ENCODE results near the gene NOL3. TPM values are rescaled to one million over a fixed set of nuclear protein-coding genes. Genes with fewer than 3 reads are reported as not detected.
A peak's percentile ranks its signal among the peaks of the same experiment; 100 is the strongest.

NOL3 gene
- total RNA-seq, 1 donor from 2014 or later: 19.2 TPM

DNA sequence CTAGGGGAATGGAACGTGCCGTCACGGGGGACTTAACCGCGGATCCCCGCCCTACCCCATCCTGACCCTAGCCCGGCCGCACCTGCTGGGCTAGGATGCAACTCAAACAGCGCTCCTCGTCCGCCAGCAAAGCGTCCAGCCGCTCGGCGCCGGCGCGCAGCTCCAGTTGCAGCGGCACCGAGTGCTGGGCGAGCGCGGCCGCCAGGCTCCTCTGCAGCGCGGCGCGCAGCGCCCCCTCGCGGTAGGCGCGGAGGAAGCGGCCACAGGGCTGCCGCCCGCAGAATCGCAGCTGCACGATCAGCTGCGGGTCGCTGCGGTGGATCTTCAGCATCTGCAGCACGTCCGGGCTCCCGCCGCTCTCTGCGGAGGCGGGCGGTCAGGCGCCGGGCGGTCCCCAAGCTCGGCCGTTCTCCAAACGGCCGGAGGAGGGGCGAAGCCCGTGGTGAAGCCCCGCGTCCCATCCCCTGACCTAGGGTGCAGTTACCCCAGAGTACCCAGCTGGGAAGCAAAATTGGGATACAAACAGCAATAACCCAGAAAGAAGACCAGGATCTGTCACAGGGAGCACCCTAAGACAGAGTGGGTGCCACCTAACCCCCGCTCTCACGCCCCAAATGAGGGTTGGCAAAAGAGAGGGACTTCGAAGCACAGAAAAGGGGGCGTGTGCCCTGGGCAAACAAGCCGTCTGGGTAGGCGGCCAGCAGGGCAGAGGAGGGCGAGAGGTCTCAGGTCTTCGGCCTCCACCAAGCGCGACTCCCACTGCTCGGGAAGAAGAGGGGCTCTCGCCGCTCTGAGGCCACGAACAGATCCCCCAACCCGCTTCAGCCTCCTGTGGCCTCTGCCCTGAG lies 14.8 kb upstream of the NOL3 start:
- intact Hi-C loops (cut with DNase I): loop anchor here (2.0 kb wide), 1 partner anchor 179 kb away; no protein-coding TSS in a partner anchor
- peaks cover 43% of the 10 kb centered on the region for H3K4me1 ChIP-seq
- H3K4me3 ChIP-seq: no peak overlapping the region
- H3K27ac ChIP-seq: no peak overlapping the region
- no peak for DNase-seq (ENCODE audit: extremely low spot score in 2 of 2)
- no peaks in the 10 kb centered on the region for H3K9me3 ChIP-seq
- no peaks in the 10 kb centered on the region for H3K27me3 ChIP-seq
- no peaks in the 10 kb centered on the region for H3K36me3 ChIP-seq
- TF ChIP-seq POLR2AphosphoS5 (IDR thresholded peaks at IDR 0.05; ENCODE audit: insufficient read depth in 1 of 2, low read depth in 1 of 2): no peak
- TF ChIP-seq, protein P1, sequence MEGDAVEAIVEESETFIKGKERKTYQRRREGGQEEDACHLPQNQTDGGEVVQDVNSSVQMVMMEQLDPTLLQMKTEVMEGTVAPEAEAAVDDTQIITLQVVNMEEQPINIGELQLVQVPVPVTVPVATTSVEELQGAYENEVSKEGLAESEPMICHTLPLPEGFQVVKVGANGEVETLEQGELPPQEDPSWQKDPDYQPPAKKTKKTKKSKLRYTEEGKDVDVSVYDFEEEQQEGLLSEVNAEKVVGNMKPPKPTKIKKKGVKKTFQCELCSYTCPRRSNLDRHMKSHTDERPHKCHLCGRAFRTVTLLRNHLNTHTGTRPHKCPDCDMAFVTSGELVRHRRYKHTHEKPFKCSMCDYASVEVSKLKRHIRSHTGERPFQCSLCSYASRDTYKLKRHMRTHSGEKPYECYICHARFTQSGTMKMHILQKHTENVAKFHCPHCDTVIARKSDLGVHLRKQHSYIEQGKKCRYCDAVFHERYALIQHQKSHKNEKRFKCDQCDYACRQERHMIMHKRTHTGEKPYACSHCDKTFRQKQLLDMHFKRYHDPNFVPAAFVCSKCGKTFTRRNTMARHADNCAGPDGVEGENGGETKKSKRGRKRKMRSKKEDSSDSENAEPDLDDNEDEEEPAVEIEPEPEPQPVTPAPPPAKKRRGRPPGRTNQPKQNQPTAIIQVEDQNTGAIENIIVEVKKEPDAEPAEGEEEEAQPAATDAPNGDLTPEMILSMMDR (IDR thresholded peaks at IDR 0.05): peak; percentile 96 to 98 (median 97)

DNA sequence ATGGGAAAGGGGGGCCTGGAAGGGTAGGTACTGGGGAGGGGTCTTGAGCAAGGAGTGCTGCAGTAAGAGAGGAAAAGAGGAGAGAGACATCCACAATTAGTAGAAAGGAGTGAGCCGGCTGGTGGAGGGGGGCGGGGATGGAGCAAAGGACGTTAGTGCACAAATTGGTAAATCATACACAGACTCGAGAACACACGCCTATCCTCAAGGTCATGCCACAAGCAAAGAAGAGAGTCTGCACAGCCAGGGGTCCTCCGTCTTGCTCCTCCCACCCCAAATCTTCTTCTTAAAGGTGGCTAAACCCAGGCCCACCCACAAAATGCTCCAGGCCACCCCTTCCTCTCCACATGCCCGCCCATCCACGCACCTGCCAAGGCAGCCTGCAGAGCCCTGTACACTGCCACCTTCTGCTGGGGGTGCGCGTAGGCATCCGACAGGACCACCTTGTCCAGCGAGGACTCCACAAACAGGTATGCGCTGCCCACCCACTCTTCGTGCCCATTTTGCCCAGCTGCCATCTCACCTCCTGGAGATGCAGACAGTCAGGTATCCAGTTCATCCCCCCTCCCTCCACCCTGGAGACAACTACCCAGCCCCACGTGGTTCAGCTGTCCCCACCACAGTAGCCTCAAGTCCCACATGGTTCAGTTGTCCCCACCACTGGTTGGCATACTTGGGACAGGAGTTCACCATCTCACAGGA lies 14.0 kb upstream of the NOL3 start:
- Histone ChIP-seq H3K27me3 (no peaks in the 10 kb centered on the region), H3K4me1 (peaks cover 44% of the 10 kb centered on the region), H3K27ac (no peak overlapping the region), H3K9me3 (no peaks in the 10 kb centered on the region), H3K4me3 (no peak overlapping the region), H3K36me3 (no peaks in the 10 kb centered on the region)
- intact Hi-C loops (cut with DNase I): no loop called here
- TF ChIP-seq POLR2AphosphoS5 (IDR thresholded peaks at IDR 0.05; ENCODE audit: insufficient read depth in 1 of 2, low read depth in 1 of 2) (no peak), POLR2A (IDR thresholded peaks at IDR 0.05) (no peak)
- TF ChIP-seq, protein P1 (IDR thresholded peaks at IDR 0.05): no peak
- DNase-seq (ENCODE audit: extremely low spot score in 2 of 2): no peak

DNA sequence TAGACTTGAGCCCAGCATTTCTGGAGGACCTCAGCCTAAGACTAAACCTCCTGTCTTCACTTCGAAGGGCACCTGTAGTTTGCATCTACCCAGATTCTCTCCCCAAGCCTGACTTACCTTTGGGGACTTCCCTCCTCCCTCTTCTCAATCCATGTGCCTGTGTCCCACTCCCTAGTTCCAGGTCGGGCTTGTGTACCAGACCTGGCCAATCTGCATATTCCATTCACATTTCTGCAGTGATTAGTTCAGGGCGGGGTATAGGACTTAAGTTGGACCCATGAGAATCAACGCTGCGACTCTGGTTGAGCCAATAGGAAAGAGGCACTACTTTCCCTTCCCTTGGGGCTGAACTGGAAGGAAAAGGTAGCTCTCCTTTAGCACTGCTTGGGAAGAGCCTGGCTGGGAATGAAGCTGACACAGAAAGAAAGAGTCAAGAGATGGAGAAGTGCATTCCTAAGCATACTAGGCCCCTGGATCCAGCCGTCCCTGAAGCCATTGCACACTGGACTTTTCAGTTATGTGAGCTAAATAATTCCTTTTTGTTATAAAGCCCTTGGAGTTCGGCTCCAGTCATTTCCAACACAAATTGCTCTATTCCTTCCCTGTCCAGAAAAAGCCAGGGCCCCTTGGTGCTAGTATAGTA lies 13.1 kb upstream of the NOL3 start:
- Histone ChIP-seq H3K4me1 (peaks cover 49% of the 10 kb centered on the region), H3K27ac (no peak overlapping the region), H3K36me3 (no peaks in the 10 kb centered on the region), H3K9me3 (no peaks in the 10 kb centered on the region), H3K27me3 (no peaks in the 10 kb centered on the region), H3K4me3 (no peak overlapping the region)
- no peak for DNase-seq (ENCODE audit: extremely low spot score in 2 of 2)
- intact Hi-C loops (cut with DNase I): no loop called here
- no peak for TF ChIP-seq POLR2A (IDR thresholded peaks at IDR 0.05)
- TF ChIP-seq, protein P1 (IDR thresholded peaks at IDR 0.05): no peak
- no peak for TF ChIP-seq POLR2AphosphoS5 (IDR thresholded peaks at IDR 0.05; ENCODE audit: insufficient read depth in 1 of 2, low read depth in 1 of 2)

DNA sequence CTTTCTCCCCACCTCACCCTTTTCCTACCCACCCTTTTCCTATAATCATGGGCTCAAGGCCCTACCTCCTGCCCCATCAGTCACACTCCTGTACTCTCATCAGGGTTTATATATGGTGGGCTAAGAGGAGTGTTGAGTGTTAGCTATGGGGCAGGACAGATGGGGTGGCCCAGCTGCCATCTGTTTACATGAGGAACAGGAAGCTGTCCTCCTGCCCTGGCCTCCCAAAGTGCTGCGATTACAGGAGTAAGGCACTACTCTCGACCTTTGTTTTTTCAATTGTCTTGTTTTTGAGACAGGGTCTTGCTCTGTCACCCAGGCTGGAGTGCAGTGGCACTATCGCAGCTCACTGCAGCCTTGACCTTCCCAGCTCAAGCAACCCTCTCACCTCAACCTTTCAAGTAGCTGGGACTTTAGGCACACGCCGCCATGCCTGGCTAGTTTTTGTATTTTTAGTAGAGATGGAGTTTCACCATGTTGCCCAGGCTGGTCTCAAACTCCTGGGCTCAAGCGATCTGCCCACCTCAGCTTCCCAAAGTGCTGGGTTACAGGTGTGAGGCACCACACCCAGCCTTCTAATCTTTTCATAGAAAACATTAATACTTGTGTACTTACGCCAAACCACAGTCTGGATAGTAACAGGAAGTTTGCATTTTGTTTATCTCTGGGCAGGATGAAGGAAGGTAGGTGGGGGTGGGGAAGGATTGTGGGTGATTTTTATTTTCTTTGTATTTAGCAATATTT lies 12.3 kb upstream of the NOL3 start:
- Histone ChIP-seq H3K9me3 (no peaks in the 10 kb centered on the region), H3K27me3 (no peaks in the 10 kb centered on the region), H3K4me1 (peaks cover 57% of the 10 kb centered on the region), H3K4me3 (no peak overlapping the region), H3K27ac (no peak overlapping the region), H3K36me3 (no peaks in the 10 kb centered on the region)
- TF ChIP-seq POLR2AphosphoS5 (IDR thresholded peaks at IDR 0.05; ENCODE audit: insufficient read depth in 1 of 2, low read depth in 1 of 2) (no peak), POLR2A (IDR thresholded peaks at IDR 0.05) (no peak)
- TF ChIP-seq, protein P1 (IDR thresholded peaks at IDR 0.05): no peak
- no peak for DNase-seq (ENCODE audit: extremely low spot score in 2 of 2)
- intact Hi-C loops (cut with DNase I): no loop called here
